GM23338 (cell line): ENCODE results near the gene YAP1. TPM values are rescaled to one million over a fixed set of nuclear protein-coding genes. Genes with fewer than 3 reads are reported as not detected.

Experiments used
- ATAC-seq: fragments of 200-7000 bp; cut with Tn5 transposase; 3 replicates; pipeline ENCODE4 v1.9.1; 2020
- DNase-seq: peaks from one replicate; pipeline ENCODE4 v3.0.0-alpha.2; 2015; ENCODE audit warnings: low spot score
- H2AFZ ChIP-seq: fragments of 200-600 bp; sonication (generic); 2 replicates; pipeline ENCODE4 v1.8.0; 2016; ENCODE audit warnings: antibody characterized with exemption, mild to moderate bottlenecking, moderate library complexity
- H3F3A ChIP-seq: fragments of 200-600 bp; sonication (generic); replicated peaks from 2 replicates; pipeline ENCODE4 v1.8.0; 2017; ENCODE audit warnings: antibody characterized with exemption, mixed run types, low read depth
- H3K27ac ChIP-seq: fragments of 200-600 bp; sonication (generic); 2 replicates; pipeline ENCODE4 v1.6.1; 2016; ENCODE audit warnings: low read depth
- H3K27me3 ChIP-seq: fragments of 200-600 bp; sonication (generic); 2 replicates; pipeline ENCODE4 v1.8.0; 2016; ENCODE audit warnings: mild to moderate bottlenecking, mixed run types, moderate library complexity; ENCODE audit not compliant: insufficient read depth
- H3K36me3 ChIP-seq: fragments of 200-600 bp; sonication (generic); 2 replicates; pipeline ENCODE4 v1.8.0; 2016; ENCODE audit warnings: mild to moderate bottlenecking; ENCODE audit not compliant: insufficient read depth
- H3K4me1 ChIP-seq: fragments of 200-600 bp; sonication (generic); 2 replicates; pipeline ENCODE4 v1.8.0; 2016; ENCODE audit warnings: mild to moderate bottlenecking, moderate library complexity; ENCODE audit not compliant: insufficient read depth
- H3K4me2 ChIP-seq: fragments of 200-600 bp; sonication (generic); 2 replicates; pipeline ENCODE4 v1.7.1; 2017; ENCODE audit warnings: mixed run types
- H3K4me3 ChIP-seq: fragments of 200-600 bp; sonication (generic); 2 replicates; pipeline ENCODE4 v1.6.1; 2016; ENCODE audit warnings: mixed run types
- H3K79me2 ChIP-seq: fragments of 200-600 bp; sonication (generic); replicated peaks from 2 replicates; pipeline ENCODE4 v1.8.0; 2017; ENCODE audit warnings: mild to moderate bottlenecking; ENCODE audit not compliant: insufficient read depth
- H3K9me2 ChIP-seq: fragments of 200-600 bp; sonication (generic); 2 replicates; pipeline ENCODE4 v1.8.0; 2017; ENCODE audit not compliant: insufficient read depth
- H4K20me1 ChIP-seq: fragments of 200-600 bp; sonication (generic); replicated peaks from 2 replicates; pipeline ENCODE4 v1.8.0; 2017; ENCODE audit warnings: mild to moderate bottlenecking; ENCODE audit not compliant: insufficient read depth
- H3K27ac Mint-ChIP-seq: 2 replicates; pipeline ENCODE4 v1.8.0; 2020; ENCODE audit warnings: inconsistent platforms, mild to moderate bottlenecking, moderate library complexity, mixed read lengths
- H3K27me3 Mint-ChIP-seq: 3 replicates; pipeline ENCODE4 v1.8.0; 2022; ENCODE audit warnings: low read depth, mild to moderate bottlenecking, moderate library complexity, mixed read lengths, inconsistent platforms; ENCODE audit not compliant: insufficient read depth, poor library complexity
- H3K36me3 Mint-ChIP-seq: 3 replicates; pipeline ENCODE4 v1.8.0; 2021; ENCODE audit warnings: low read depth, mild to moderate bottlenecking, inconsistent platforms, moderate library complexity, mixed read lengths
- H3K4me1 Mint-ChIP-seq: 3 replicates; pipeline ENCODE4 v1.8.0; 2020; ENCODE audit warnings: mild to moderate bottlenecking, inconsistent platforms, mixed read lengths
- H3K4me3 Mint-ChIP-seq: 3 replicates; pipeline ENCODE4 v1.8.0; 2021; ENCODE audit warnings: moderate library complexity, mild to moderate bottlenecking, inconsistent platforms, mixed read lengths
- H3K9me3 Mint-ChIP-seq: 3 replicates; pipeline ENCODE4 v1.8.0; 2020; ENCODE audit warnings: moderate library complexity, mild to moderate bottlenecking, inconsistent platforms, mixed read lengths
- EZH2 ChIP-seq: fragments of 200-600 bp; sonication (generic); IDR thresholded peaks from one replicate; pipeline ENCODE4 v1.8.0; 2017; ENCODE audit warnings: antibody characterized with exemption, mild to moderate bottlenecking, low read depth; ENCODE audit not compliant: unreplicated experiment
- EZH2phosphoT487 ChIP-seq: fragments of 200-600 bp; sonication (generic); IDR thresholded peaks from one replicate; pipeline ENCODE4 v1.8.1; 2018; ENCODE audit warnings: antibody characterized with exemption; ENCODE audit not compliant: unreplicated experiment
- JUNB ChIP-seq: IDR thresholded peaks from one replicate; pipeline ENCODE4 v1.6.1; 2016; ENCODE audit warnings: antibody characterized with exemption; ENCODE audit not compliant: unreplicated experiment
- POLR2AphosphoS5 ChIP-seq: IDR thresholded peaks from 2 replicates; pipeline ENCODE4 v1.6.1; 2016; ENCODE audit warnings: antibody characterized with exemption, low read depth
- polyA plus RNA-seq: library from polyadenylated mRNA; unstranded; fragments of >200 nt; fragmentation: Nextera tagmentation; extraction: Ambion mirVana; gene quantifications from 2 replicates; pipeline ENCODE4 v1.2.1, GENCODE V29; 2016
- total RNA-seq: library from RNA; depleted of rRNA; stranded (reverse); fragments of >200 nt; shearing (Covaris generic); gene quantifications from 2 replicates; pipeline ENCODE4 v1.2.3, GENCODE V29; 2014
- TF ChIP-seq, protein P1 (sequence below): fragments of 250-450 bp; sonication (Bioruptor Pico); IDR thresholded peaks from 2 replicates; pipeline ENCODE4 v1.5.0; 2020; ENCODE audit warnings: mild to moderate bottlenecking, moderate library complexity
- TF ChIP-seq, protein P2 (sequence below), 2 experiments: fragments of 200-600 bp in 1 of 2; sonication (generic) in 1 of 2; conservative IDR thresholded peaks; 2 replicates each; pipeline versions ENCODE4 v1.5.1 to v1.6.1; 2016 to 2017; ENCODE audit warnings: antibody characterized with exemption in 2 of 2, low read depth in 2 of 2, mild to moderate bottlenecking in 2 of 2, moderate library complexity in 1 of 2
- TF ChIP-seq, protein P3 (sequence below): IDR thresholded peaks from one replicate; pipeline ENCODE4 v1.6.1; 2018; ENCODE audit warnings: antibody characterized with exemption; ENCODE audit not compliant: unreplicated experiment

Gene YAP1
- total and polyA plus RNA-seq, 2 experiments from 2014 or later: 17.2 to 155 TPM

DNA sequence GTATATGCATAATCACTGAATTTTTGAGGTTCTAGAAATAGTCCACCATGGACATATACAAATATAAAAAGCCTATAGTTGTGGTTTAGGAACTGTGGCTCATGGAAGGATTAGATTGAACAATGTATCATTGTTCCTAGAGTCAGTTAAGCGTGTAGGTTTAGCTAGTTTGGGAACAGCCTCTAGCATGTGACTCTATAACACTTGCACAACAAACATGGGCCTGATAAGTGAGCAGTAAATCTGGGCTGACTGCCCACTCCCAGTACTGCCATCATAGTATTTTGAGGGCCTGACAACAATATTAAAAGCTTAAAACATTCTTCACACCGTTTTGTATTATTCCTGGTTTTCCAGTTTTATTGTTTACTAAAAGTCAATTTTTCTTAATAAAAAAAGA, 47.0 kb downstream of the YAP1 start:
- peaks cover 3% of the 10 kb centered on the region; the same call in 2 of the 3 replicates for H3K36me3 Mint-ChIP-seq
- Histone ChIP-seq H3F3A (no peaks in the 10 kb centered on the region), H3K79me2 (peaks cover 100% of the 10 kb centered on the region), H3K4me2 (no peak overlapping the region), H4K20me1 (peaks cover 4% of the 10 kb centered on the region; the same call in 1 of the 2 replicates), H3K27me3 (no peaks in the 10 kb centered on the region), H3K9me2 (no peaks in the 10 kb centered on the region), H2AFZ (no peak overlapping the region), H3K36me3 (no peaks in the 10 kb centered on the region), H3K4me1 (peaks cover 17% of the 10 kb centered on the region; the same call in 1 of the 2 replicates), H3K27ac (no peak overlapping the region), H3K4me3 (no peak overlapping the region)
- TF ChIP-seq POLR2AphosphoS5: no peak
- TF ChIP-seq EZH2: no peak
- TF ChIP-seq EZH2phosphoT487: no peak
- no peak for TF ChIP-seq JUNB
- TF ChIP-seq, protein P1, sequence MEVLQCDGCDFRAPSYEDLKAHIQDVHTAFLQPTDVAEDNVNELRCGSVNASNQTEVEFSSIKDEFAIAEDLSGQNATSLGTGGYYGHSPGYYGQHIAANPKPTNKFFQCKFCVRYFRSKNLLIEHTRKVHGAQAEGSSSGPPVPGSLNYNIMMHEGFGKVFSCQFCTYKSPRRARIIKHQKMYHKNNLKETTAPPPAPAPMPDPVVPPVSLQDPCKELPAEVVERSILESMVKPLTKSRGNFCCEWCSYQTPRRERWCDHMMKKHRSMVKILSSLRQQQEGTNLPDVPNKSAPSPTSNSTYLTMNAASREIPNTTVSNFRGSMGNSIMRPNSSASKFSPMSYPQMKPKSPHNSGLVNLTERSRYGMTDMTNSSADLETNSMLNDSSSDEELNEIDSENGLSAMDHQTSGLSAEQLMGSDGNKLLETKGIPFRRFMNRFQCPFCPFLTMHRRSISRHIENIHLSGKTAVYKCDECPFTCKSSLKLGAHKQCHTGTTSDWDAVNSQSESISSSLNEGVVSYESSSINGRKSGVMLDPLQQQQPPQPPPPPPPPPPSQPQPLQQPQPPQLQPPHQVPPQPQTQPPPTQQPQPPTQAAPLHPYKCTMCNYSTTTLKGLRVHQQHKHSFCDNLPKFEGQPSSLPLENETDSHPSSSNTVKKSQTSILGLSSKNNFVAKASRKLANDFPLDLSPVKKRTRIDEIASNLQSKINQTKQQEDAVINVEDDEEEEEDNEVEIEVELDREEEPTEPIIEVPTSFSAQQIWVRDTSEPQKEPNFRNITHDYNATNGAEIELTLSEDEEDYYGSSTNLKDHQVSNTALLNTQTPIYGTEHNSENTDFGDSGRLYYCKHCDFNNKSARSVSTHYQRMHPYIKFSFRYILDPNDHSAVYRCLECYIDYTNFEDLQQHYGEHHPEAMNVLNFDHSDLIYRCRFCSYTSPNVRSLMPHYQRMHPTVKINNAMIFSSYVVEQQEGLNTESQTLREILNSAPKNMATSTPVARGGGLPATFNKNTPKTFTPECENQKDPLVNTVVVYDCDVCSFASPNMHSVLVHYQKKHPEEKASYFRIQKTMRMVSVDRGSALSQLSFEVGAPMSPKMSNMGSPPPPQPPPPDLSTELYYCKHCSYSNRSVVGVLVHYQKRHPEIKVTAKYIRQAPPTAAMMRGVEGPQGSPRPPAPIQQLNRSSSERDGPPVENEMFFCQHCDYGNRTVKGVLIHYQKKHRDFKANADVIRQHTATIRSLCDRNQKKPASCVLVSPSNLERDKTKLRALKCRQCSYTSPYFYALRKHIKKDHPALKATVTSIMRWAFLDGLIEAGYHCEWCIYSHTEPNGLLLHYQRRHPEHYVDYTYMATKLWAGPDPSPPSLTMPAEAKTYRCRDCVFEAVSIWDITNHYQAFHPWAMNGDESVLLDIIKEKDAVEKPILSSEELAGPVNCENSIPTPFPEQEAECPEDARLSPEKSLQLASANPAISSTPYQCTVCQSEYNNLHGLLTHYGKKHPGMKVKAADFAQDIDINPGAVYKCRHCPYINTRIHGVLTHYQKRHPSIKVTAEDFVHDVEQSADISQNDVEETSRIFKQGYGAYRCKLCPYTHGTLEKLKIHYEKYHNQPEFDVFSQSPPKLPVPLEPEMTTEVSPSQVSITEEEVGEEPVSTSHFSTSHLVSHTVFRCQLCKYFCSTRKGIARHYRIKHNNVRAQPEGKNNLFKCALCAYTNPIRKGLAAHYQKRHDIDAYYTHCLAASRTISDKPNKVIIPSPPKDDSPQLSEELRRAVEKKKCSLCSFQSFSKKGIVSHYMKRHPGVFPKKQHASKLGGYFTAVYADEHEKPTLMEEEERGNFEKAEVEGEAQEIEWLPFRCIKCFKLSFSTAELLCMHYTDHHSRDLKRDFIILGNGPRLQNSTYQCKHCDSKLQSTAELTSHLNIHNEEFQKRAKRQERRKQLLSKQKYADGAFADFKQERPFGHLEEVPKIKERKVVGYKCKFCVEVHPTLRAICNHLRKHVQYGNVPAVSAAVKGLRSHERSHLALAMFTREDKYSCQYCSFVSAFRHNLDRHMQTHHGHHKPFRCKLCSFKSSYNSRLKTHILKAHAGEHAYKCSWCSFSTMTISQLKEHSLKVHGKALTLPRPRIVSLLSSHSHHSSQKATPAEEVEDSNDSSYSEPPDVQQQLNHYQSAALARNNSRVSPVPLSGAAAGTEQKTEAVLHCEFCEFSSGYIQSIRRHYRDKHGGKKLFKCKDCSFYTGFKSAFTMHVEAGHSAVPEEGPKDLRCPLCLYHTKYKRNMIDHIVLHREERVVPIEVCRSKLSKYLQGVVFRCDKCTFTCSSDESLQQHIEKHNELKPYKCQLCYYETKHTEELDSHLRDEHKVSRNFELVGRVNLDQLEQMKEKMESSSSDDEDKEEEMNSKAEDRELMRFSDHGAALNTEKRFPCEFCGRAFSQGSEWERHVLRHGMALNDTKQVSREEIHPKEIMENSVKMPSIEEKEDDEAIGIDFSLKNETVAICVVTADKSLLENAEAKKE: no peak
- TF ChIP-seq, protein P2, sequence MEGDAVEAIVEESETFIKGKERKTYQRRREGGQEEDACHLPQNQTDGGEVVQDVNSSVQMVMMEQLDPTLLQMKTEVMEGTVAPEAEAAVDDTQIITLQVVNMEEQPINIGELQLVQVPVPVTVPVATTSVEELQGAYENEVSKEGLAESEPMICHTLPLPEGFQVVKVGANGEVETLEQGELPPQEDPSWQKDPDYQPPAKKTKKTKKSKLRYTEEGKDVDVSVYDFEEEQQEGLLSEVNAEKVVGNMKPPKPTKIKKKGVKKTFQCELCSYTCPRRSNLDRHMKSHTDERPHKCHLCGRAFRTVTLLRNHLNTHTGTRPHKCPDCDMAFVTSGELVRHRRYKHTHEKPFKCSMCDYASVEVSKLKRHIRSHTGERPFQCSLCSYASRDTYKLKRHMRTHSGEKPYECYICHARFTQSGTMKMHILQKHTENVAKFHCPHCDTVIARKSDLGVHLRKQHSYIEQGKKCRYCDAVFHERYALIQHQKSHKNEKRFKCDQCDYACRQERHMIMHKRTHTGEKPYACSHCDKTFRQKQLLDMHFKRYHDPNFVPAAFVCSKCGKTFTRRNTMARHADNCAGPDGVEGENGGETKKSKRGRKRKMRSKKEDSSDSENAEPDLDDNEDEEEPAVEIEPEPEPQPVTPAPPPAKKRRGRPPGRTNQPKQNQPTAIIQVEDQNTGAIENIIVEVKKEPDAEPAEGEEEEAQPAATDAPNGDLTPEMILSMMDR (conservative IDR thresholded peaks at IDR 0.05; ENCODE audit: low read depth in 2 of 2): no peak
- TF ChIP-seq, protein P3, sequence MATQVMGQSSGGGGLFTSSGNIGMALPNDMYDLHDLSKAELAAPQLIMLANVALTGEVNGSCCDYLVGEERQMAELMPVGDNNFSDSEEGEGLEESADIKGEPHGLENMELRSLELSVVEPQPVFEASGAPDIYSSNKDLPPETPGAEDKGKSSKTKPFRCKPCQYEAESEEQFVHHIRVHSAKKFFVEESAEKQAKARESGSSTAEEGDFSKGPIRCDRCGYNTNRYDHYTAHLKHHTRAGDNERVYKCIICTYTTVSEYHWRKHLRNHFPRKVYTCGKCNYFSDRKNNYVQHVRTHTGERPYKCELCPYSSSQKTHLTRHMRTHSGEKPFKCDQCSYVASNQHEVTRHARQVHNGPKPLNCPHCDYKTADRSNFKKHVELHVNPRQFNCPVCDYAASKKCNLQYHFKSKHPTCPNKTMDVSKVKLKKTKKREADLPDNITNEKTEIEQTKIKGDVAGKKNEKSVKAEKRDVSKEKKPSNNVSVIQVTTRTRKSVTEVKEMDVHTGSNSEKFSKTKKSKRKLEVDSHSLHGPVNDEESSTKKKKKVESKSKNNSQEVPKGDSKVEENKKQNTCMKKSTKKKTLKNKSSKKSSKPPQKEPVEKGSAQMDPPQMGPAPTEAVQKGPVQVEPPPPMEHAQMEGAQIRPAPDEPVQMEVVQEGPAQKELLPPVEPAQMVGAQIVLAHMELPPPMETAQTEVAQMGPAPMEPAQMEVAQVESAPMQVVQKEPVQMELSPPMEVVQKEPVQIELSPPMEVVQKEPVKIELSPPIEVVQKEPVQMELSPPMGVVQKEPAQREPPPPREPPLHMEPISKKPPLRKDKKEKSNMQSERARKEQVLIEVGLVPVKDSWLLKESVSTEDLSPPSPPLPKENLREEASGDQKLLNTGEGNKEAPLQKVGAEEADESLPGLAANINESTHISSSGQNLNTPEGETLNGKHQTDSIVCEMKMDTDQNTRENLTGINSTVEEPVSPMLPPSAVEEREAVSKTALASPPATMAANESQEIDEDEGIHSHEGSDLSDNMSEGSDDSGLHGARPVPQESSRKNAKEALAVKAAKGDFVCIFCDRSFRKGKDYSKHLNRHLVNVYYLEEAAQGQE: no peak
- ATAC-seq: no peak
- no peaks in the 10 kb centered on the region for H3K9me3 Mint-ChIP-seq
- DNase-seq: no peak
- H3K4me1 Mint-ChIP-seq: peaks cover 39% of the 10 kb centered on the region
- no peak overlapping the region for H3K4me3 Mint-ChIP-seq
- peaks cover 3% of the 10 kb centered on the region for H3K27me3 Mint-ChIP-seq
- no peak overlapping the region for H3K27ac Mint-ChIP-seq
